Activated CD8-positive, alpha-beta memory T cell treated with anti-CD3 and anti-CD28 coated beads for 48 hours (primary cell): ENCODE results near the gene TIMP2.

Experiments used
- DNase-seq, 3 experiments: peaks; one replicate each; pipeline ENCODE4 v3.0.0-alpha.2; 2020; ENCODE audit warnings: low read depth in 2 of 3, low spot score in 2 of 3

TIMP2 gene

GRCh38 chr17:78819806-78820792, 105.1 kb downstream of the TIMP2 start:
- no peak for DNase-seq

- no peak for DNase-seq
Observed at GRCh38 chr17:78819402-78819801, 105.8 kb downstream of the TIMP2 start.

GRCh38 chr17:78818932-78819331, 106.3 kb downstream of the TIMP2 start:
- DNase-seq, result no peak

- DNase-seq, result no peak
Observed at GRCh38 chr17:78818152-78818846, 106.9 kb downstream of the TIMP2 start.

- peak in 2 of 3 experiments; percentile 23 to 30 for DNase-seq
Observed at GRCh38 chr17:78817123-78817522, 108.1 kb downstream of the TIMP2 start.

GRCh38 chr17:78815696-78816095, 109.5 kb downstream of the TIMP2 start:
- no peak for DNase-seq

- no peak for DNase-seq
Observed at GRCh38 chr17:78812855-78813254, 112.3 kb downstream of the TIMP2 start.

GRCh38 chr17:78808163-78808562, 117.0 kb downstream of the TIMP2 start:
- no peak for DNase-seq

GRCh38 chr17:78806451-78806850, 118.7 kb downstream of the TIMP2 start:
- no peak for DNase-seq

- peak in 1 of 3 experiments; percentile 57 for DNase-seq
Observed at GRCh38 chr17:78805301-78805700, 119.9 kb downstream of the TIMP2 start.

GRCh38 chr17:78804777-78805176, 120.4 kb downstream of the TIMP2 start:
- DNase-seq, result no peak

GRCh38 chr17:78803186-78803845, 121.9 kb downstream of the TIMP2 start:
- DNase-seq, result no peak
